ENCODE measurements around the gene DGCR2.

DNA sequence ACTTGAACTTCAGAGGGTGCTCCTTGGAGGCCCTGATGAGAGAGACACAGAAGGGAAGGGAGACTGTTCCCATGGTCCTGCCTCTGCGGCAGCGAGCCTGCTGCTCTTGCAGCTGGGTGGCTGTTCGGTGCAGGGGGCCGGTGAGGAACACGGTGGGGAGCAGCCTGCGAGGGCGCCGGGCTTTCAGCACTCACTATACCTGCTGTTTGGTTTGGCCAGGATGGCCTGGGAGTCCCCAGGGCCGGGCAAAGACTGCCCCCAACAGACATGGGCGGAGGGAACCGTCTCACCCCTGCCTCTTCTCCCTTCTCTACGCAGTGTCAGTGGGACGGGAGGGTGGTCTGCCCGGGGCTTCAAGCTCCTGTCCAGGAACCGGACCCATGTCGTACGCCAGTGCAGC is 128.2 kb downstream of the DGCR2 start:
- TF ChIP-seq, protein P1, sequence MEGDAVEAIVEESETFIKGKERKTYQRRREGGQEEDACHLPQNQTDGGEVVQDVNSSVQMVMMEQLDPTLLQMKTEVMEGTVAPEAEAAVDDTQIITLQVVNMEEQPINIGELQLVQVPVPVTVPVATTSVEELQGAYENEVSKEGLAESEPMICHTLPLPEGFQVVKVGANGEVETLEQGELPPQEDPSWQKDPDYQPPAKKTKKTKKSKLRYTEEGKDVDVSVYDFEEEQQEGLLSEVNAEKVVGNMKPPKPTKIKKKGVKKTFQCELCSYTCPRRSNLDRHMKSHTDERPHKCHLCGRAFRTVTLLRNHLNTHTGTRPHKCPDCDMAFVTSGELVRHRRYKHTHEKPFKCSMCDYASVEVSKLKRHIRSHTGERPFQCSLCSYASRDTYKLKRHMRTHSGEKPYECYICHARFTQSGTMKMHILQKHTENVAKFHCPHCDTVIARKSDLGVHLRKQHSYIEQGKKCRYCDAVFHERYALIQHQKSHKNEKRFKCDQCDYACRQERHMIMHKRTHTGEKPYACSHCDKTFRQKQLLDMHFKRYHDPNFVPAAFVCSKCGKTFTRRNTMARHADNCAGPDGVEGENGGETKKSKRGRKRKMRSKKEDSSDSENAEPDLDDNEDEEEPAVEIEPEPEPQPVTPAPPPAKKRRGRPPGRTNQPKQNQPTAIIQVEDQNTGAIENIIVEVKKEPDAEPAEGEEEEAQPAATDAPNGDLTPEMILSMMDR (IDR thresholded peaks at IDR 0.05; ENCODE audit: low read length) = no peak
- no peak for TF ChIP-seq EZH2phosphoT487 (IDR thresholded peaks at IDR 0.05; ENCODE audit: low read length)
